TTC549 (cell line): ENCODE data around the gene MYH9.
"Not testable (repeated sequence)": the region's sequence is repeated elsewhere in the genome, so short reads cannot be mapped to it uniquely, and the experiment has no call there.

Source experiments
- FAIRE-seq: peaks from 2 replicates; lab custom pipeline; 2012; peaks lifted over from hg19 to GRCh38; lab: Jason Lieb, UNC

MYH9 gene

GRCh38 chr22:36413022-36413775 is 25.4 kb upstream of the MYH9 start:
- no peak for FAIRE-seq

- no peak for FAIRE-seq
Measured at GRCh38 chr22:36411589-36412258, 24.0 kb upstream of the MYH9 start.

GRCh38 chr22:36409911-36410756 is 22.4 kb upstream of the MYH9 start:
- FAIRE-seq, result no peak

- FAIRE-seq, result not testable (repeated sequence)
Measured at GRCh38 chr22:36409554-36409910, 21.8 kb upstream of the MYH9 start.

- no peak for FAIRE-seq
Measured at GRCh38 chr22:36409056-36409455, 21.3 kb upstream of the MYH9 start.

- FAIRE-seq, result no peak
Measured at GRCh38 chr22:36406721-36407120, 19.0 kb upstream of the MYH9 start.

- FAIRE-seq, result no peak
Measured at GRCh38 chr22:36405671-36406538, 18.1 kb upstream of the MYH9 start.

GRCh38 chr22:36405221-36405661 is 17.5 kb upstream of the MYH9 start:
- FAIRE-seq, result no peak

- no peak for FAIRE-seq
Measured at GRCh38 chr22:36404446-36404845, 16.7 kb upstream of the MYH9 start.

GRCh38 chr22:36399472-36399778 is 11.7 kb upstream of the MYH9 start:
- no peak for FAIRE-seq

- no peak for FAIRE-seq
Measured at GRCh38 chr22:36398601-36399471, 11.1 kb upstream of the MYH9 start.

- no peak for FAIRE-seq
Measured at GRCh38 chr22:36397131-36398093, 9.6 kb upstream of the MYH9 start.

- no peak for FAIRE-seq
Measured at GRCh38 chr22:36395915-36396314, 8.1 kb upstream of the MYH9 start.

GRCh38 chr22:36395055-36395849 is 7.5 kb upstream of the MYH9 start:
- FAIRE-seq, result no peak

GRCh38 chr22:36391638-36392037 is 3.9 kb upstream of the MYH9 start:
- no peak for FAIRE-seq

GRCh38 chr22:36389122-36389521 is 1.4 kb upstream of the MYH9 start:
- not testable (repeated sequence) for FAIRE-seq

GRCh38 chr22:36387709-36387958 is 133 bp downstream of the MYH9 start:
- FAIRE-seq, result no peak

- no peak for FAIRE-seq
Measured at GRCh38 chr22:36386900-36387708, 663 bp downstream of the MYH9 start.
